ENCODE measurements around the gene PDGFA.
A peak's percentile ranks its signal among the peaks of the same experiment; 100 is the strongest.

The PDGFA gene

DNA sequence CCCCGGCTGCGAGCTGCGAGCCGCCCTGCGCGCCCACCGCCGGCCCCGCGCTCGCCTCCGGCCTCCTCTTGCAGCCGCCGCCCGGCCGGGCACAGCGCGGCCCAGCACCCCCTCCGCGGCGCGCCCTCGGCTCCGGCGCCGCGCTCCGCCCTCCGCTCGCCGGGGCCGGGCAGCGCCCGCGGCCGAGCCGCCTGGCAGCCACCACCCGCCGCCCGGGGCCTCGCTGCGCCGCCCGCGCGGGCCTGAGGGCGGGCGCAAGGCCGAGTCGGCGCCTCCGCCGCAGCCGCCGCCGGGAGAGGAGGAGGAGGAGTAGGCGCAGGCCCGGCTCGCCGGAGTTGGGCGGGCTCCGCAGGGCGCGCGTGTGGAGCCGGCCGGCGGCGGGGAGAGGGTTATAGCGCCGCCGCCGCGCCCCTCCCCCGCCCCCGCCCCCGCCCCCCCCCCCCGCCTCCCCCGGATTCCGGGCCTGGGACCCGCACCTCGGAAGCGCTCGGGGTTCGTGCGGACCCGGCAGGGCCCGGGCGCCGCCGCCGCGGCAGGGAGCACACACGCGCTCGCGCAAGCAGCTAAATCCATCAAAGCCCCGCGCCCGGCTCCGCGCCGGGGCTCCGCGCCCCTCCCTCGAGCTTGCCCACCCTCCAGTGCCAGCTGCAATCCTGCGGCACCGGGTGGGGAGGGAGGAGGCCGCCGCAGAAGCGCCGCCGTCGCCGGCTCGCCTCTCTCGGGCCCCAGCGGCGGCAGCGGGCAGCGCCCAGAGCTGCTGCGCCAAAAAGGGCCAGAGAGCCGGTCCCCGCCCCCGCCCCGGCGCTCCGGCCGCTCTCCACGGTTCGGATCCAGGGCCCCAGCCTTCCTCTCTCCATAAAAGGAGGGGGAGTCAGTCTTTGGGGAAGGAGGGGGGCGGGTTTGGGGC, at the start of gene PDGFA:
Gene PDGFA (minus strand): TSS at position 363 of the 907 bp plus-strand sequence. CDS start 845 bp downstream, outside the sequence.
- H3K4me3 ChIP-seq (ENCODE audit: low read depth, low read length) = peak within 1 kb of the TSS; percentile 61
- DNase-seq (ENCODE audit: low read depth) = no peak
- TF ChIP-seq, protein P1, sequence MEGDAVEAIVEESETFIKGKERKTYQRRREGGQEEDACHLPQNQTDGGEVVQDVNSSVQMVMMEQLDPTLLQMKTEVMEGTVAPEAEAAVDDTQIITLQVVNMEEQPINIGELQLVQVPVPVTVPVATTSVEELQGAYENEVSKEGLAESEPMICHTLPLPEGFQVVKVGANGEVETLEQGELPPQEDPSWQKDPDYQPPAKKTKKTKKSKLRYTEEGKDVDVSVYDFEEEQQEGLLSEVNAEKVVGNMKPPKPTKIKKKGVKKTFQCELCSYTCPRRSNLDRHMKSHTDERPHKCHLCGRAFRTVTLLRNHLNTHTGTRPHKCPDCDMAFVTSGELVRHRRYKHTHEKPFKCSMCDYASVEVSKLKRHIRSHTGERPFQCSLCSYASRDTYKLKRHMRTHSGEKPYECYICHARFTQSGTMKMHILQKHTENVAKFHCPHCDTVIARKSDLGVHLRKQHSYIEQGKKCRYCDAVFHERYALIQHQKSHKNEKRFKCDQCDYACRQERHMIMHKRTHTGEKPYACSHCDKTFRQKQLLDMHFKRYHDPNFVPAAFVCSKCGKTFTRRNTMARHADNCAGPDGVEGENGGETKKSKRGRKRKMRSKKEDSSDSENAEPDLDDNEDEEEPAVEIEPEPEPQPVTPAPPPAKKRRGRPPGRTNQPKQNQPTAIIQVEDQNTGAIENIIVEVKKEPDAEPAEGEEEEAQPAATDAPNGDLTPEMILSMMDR (IDR thresholded peaks at IDR 0.05; ENCODE audit: control insufficient read depth, extremely low read depth, insufficient read depth) = 0 out of 2 replicates have a peak, but pooled peaks have one; percentile 12

DNA sequence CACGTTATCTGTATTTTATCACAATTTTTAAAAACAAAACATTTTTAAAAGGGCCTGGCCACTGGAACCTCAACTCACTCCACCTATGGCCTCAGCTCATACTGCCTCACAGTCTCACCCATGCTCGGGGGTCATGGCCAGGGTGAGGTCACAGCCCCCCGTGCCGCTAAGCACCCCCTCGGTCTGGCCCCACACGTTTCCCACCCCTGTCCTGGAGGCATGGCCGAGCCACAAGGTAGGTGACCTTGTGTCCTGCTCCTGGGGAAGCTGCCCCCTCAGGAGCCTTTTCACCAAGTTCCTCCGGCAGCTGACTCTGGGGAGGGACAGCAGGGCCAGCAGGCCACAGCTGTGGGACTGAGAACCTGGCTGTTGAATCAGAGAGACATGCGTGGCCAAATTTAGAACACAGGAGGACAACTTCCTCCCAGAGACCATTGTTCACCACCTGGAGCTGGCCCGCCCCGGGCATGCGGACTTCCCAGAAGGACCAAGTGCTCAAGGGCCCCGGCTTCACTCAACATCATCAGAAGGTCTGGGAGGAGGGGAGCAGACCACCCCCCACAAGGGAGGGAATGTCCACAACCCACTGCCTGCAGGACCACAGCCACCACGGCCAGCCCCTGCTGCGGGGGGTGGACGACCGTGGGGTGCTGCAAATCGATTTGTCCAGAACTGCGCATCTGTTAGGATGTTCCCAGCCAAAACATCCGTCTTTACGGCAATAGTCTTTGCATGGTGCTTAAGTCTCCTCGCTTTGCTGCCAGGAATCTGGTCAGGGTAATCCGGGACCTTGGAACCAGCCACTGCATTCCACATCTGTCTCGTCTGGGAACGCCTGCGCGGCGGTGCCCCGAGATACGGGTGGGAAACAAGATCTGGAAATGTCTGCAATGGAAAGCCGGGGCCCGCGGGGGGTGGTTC, 48.6 kb upstream of the PDGFA start:
- no peak for DNase-seq (ENCODE audit: low read depth)
- TF ChIP-seq, protein P1 (IDR thresholded peaks at IDR 0.05; ENCODE audit: control insufficient read depth, extremely low read depth, insufficient read depth) = no peak

DNA sequence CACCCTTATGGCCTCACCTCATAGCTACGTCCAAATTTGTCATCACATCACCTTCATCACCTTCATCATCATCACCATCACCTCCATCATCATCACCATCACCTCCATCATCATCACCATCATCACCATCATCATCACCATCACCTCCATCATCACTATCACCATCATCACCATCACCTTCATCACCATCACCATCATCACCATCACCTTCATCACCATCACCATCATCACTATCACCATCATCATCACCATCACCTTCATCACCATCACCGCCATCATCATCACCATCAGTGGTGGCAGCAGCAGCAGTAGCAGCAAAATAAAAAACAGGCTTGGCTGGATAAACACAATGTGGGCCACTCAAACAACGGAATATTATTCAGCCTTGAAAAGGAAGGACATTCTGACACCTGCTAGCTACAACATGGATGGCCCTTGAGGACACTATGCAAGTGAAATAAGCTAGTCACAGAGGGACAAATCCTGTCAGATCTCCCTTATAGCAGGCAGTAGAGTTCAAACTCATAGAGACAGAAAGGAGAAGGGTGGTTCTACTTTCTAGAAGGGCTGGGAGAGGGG, 47.7 kb upstream of the PDGFA start:
- no peak overlapping the region for H3K4me3 ChIP-seq (ENCODE audit: low read depth, low read length)
- no peak for DNase-seq (ENCODE audit: low read depth)
- TF ChIP-seq, protein P1 (IDR thresholded peaks at IDR 0.05; ENCODE audit: control insufficient read depth, extremely low read depth, insufficient read depth) = no peak

More for the DNA sequence above, 48.6 kb upstream of the PDGFA start:
- no peak overlapping the region for H3K4me3 ChIP-seq (ENCODE audit: low read depth, low read length)

- TF ChIP-seq, protein P1 (IDR thresholded peaks at IDR 0.05; ENCODE audit: control insufficient read depth, extremely low read depth, insufficient read depth) = no peak
- DNase-seq (ENCODE audit: low read depth) = no peak
- H3K4me3 ChIP-seq (ENCODE audit: low read depth, low read length) = no peak overlapping the region
Measured at GRCh38 chr7:566100-566499, 46.5 kb upstream of the PDGFA start.

- DNase-seq (ENCODE audit: low read depth) = no peak
- TF ChIP-seq, protein P1 (IDR thresholded peaks at IDR 0.05; ENCODE audit: control insufficient read depth, extremely low read depth, insufficient read depth) = no peak
- H3K4me3 ChIP-seq (ENCODE audit: low read depth, low read length) = no peak overlapping the region
Measured at GRCh38 chr7:564176-564865, 44.7 kb upstream of the PDGFA start.

- no peak overlapping the region for H3K4me3 ChIP-seq (ENCODE audit: low read depth, low read length)
- TF ChIP-seq, protein P1 (IDR thresholded peaks at IDR 0.05; ENCODE audit: control insufficient read depth, extremely low read depth, insufficient read depth) = no peak
- no peak for DNase-seq (ENCODE audit: low read depth)
Measured at GRCh38 chr7:563629-564170, 44.1 kb upstream of the PDGFA start.
